PFSK-1 (cell line): ENCODE data around the gene RNF151.

Experiments used
- REST ChIP-seq, 2 experiments: IDR thresholded peaks; 2 replicates each; pipeline versions ENCODE4 v1.6.1 to v1.8.0; 2011 to 2012; ENCODE audit warnings: low read depth in 2 of 2, low read length in 2 of 2, control low read depth in 1 of 2, inconsistent platforms in 1 of 2, mild to moderate bottlenecking in 1 of 2, moderate library complexity in 1 of 2; ENCODE audit not compliant: insufficient read depth in 1 of 2
- TAF1 ChIP-seq: IDR thresholded peaks from 2 replicates; pipeline ENCODE4 v1.6.1; 2012; ENCODE audit warnings: low read length, control low read depth, borderline replicate concordance; ENCODE audit not compliant: insufficient read depth

GRCh38 chr16:1998360-1998835, 31.7 kb downstream of the RNF151 start:
- TF ChIP-seq REST (IDR thresholded peaks at IDR 0.05; ENCODE audit: insufficient read depth in 1 of 2, low read depth in 2 of 2, low read length in 2 of 2) (no peak), TAF1 (no peak)
